Ectodermal cell (in vitro differentiated cells): ENCODE results near the gene FIG4.
A peak's percentile ranks its signal among the peaks of the same experiment; 100 is the strongest.
"Not testable (repeated sequence)": the region's sequence is repeated elsewhere in the genome, so short reads cannot be mapped to it uniquely, and the experiment has no call there.

ENCODE experiments used
- H3K27ac ChIP-seq: 2 replicates; pipeline ENCODE4 v1.7.0; 2013; ENCODE audit warnings: mild to moderate bottlenecking, low read depth, low read length; ENCODE audit not compliant: insufficient read depth, poor library complexity, severe bottlenecking
- H3K27me3 ChIP-seq: 2 replicates; pipeline ENCODE4 v1.7.0; 2013; ENCODE audit warnings: mild to moderate bottlenecking, low read length; ENCODE audit not compliant: insufficient read depth, control insufficient read depth, poor library complexity, severe bottlenecking
- H3K36me3 ChIP-seq: one replicate; pipeline ENCODE4 v1.7.0; 2013; ENCODE audit warnings: low read length; ENCODE audit not compliant: control insufficient read depth, insufficient read depth
- H3K4me1 ChIP-seq: one replicate; pipeline ENCODE4 v1.7.0; 2013; ENCODE audit warnings: low read length; ENCODE audit not compliant: control insufficient read depth, insufficient read depth
- H3K4me3 ChIP-seq: 2 replicates; pipeline ENCODE4 v1.7.0; 2013; ENCODE audit warnings: low read depth, low read length, control low read depth; ENCODE audit not compliant: insufficient read depth
- H3K9me3 ChIP-seq: 2 replicates; pipeline ENCODE4 v1.7.0; 2013; ENCODE audit warnings: mild to moderate bottlenecking, low read length, moderate library complexity; ENCODE audit not compliant: control insufficient read depth
- WGBS, 2 experiments: methylation state at CpG; one replicate each; pipeline ENCODE4 v1.1.7; 2013; ENCODE audit warnings: missing lambda C conversion rate in 2 of 2; 5-methylcytosine and 5-hydroxymethylcytosine counted together

The FIG4 gene

DNA sequence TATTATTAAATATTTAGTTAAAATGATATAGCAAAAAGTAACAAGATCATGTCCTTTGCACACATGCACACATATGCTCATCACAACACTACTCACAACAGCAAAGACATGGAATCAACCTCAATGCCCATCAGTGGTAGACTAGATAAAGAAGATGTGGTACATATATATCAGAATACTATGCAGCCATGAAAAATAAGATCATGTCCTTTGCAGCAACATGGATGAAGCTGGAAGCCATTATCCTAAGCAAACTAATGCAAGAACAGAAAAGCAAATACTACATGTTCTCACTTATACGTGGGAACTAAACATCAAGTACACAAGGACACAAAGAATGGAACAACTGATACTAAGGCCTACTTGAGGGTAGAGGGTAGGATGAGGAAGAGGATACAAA lies 14.4 kb upstream of the FIG4 start:
- Histone ChIP-seq H3K4me1 (no peaks in the 10 kb centered on the region), H3K9me3 (no peaks in the 10 kb centered on the region), H3K4me3 (no peak overlapping the region), H3K27me3 (no peaks in the 10 kb centered on the region), H3K27ac (no peak overlapping the region), H3K36me3 (no peaks in the 10 kb centered on the region)
- 80 to 92% methylated on average over 1 of the region's 1 CpG for WGBS, 2 experiments

DNA sequence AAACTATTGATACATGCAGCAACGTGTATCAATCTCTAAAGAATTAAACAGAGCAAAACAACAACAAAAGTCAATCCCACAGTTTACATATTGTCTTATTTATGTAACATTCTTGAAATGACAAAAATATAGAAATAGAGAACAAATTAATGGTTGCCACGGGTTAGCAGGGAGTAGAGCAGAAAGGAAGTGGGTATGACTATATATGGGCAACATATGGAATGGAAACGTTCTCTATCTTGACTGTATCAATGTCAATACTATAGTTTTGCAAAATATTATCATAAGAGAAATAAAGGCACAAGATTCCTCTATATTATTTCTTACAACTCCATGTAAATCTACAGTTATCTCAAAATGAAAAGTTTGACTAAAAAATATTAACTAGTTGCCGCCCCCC lies 12.9 kb upstream of the FIG4 start:
- no peak overlapping the region for H3K27ac ChIP-seq
- no peaks in the 10 kb centered on the region for H3K4me1 ChIP-seq

DNA sequence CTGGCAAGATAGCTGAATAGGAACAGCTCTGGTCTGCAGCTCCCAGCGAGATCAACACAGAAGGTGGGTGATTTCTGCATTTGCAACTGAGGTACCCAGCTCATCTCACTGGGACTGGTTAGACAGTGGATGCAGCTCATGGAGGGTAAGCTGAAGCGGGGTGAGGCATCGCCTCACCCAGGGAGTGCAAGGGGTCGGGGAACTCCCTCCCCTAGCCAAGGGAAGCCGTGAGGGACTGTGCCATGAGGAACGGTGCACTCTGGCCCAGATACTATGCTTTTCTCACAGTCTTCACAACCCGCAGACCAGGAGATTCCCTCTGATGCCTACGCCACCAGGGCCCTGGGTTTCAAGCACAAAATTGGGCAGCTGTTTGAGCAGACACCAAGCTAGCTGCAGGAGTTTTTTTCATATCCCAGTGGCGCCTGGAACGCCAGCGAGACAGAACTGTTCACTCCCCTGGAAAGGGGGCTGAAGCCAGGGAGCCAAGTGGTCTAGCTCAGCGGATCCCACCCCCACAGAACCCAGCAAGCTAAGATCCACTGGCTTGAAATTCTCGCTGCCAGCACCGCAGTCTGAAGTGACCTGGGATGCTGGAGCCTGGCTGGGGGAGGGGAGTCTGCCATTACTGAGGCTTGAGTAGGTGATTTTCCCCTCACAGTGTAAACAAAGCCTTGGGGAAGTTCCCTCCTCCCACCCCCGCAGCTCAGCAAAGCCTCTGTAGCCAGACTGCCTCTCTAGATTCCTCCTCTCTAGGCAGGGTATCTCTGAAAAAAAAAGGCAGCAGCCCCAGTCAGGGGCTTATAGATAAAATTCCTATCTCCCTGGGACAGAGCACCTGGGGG lies 12.2 kb upstream of the FIG4 start:
- H3K9me3 ChIP-seq, H3K4me3 ChIP-seq, H3K36me3 ChIP-seq, H3K4me1 ChIP-seq, H3K27me3 ChIP-seq: not testable (repeated sequence)
- H3K27ac ChIP-seq, result peak overlapping the region; percentile 76
- WGBS, 2 experiments, result 47 to 56% methylated on average over 15 of the region's 15 CpGs

More for the DNA sequence above, 12.9 kb upstream of the FIG4 start:
- no peaks in the 10 kb centered on the region for H3K27me3 ChIP-seq
- H3K4me3 ChIP-seq, result no peak overlapping the region
- 90 to 97% methylated on average over 2 to 3 of the region's 4 CpGs for WGBS, 2 experiments
- H3K36me3 ChIP-seq, result no peaks in the 10 kb centered on the region
- no peaks in the 10 kb centered on the region for H3K9me3 ChIP-seq

DNA sequence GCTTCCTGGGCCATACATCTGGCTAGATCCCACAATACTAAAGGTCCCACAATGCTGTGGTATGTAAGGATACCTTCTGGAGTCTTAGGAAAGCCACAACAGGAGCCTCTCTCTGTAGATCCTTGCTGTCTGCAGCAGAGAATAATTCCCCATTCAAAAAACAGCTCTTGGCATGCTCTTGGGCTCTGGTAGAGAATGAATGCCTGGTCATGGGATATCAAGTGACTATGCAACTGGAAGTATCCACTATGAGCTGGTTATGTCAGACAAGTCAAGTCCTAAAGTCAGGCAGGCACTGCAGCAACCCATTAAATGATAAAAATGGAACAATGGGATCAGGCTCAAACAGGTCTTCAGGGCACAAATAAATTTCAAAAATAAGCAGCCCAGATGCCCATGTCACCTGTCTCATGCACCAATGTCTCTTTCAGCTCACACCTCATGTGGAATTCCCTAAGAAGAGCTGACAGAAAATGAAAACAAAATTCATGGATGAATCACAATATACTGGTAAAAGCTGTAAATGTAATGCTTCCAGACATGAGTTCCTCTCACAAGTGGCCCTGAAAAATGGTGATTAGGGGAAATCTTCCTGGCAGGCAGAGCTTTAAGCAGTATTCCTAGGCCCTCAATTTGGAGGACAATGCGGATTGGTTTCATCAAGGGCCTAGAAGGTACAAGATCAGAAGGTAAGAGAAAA lies 4.4 kb upstream of the FIG4 start:
- Histone ChIP-seq H3K4me1 (no peaks in the 10 kb centered on the region), H3K27me3 (peaks cover 3% of the 10 kb centered on the region), H3K4me3 (no peak overlapping the region), H3K36me3 (no peaks in the 10 kb centered on the region), H3K27ac (no peak overlapping the region), H3K9me3 (no peaks in the 10 kb centered on the region)
- WGBS, 2 experiments, result 96 to 100% methylated on average over 1 of the region's 1 CpG

DNA sequence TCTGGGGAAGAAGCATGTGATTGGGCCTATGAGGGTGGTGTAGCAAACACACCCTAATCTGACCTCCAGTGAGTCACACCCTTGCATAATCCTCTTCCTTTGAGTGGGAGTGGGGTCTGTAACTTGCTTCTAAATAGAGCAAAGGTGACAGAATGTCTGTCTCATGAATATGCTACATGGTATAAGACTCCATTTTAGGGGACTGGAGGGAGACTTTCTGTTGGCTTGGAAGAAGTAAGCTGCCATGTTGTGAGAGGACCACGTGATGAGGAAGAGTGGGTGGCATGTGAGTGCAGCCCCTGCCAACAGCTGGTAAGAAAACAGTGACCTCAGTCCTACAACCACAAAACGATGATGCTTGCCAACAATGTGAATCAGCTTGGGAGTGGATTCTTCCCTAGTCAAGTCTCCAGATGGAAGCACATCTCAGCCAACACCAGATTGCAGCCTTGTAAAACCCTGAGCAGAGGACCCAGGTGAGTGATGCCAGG lies 3.8 kb upstream of the FIG4 start:
- no peak overlapping the region for H3K4me3 ChIP-seq
- no peaks in the 10 kb centered on the region for H3K36me3 ChIP-seq
- no peaks in the 10 kb centered on the region for H3K9me3 ChIP-seq
- H3K27me3 ChIP-seq, result peaks cover 3% of the 10 kb centered on the region
- 80 to 87% methylated on average over 2 of the region's 2 CpGs for WGBS, 2 experiments
- no peak overlapping the region for H3K27ac ChIP-seq
- no peaks in the 10 kb centered on the region for H3K4me1 ChIP-seq

DNA sequence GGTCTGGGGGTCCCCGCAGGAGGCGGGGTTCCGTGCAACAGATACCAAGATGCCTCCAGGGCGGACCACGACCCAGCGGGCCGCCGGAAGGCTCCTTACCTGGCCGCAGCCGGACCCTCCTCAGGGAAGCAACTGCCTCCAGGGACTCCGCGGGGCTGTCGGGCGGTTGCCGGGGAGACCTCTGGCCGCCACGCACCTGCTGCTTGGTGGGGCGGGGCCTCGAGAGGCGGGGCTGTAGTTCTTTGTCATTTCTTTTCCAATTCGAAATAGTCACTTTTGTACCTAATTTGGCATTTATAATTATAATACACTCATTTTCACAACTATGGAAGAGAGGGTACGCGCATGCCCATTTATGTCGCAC lies 741 bp upstream of the FIG4 start:
- no peaks in the 10 kb centered on the region for H3K36me3 ChIP-seq
- peaks cover 3% of the 10 kb centered on the region for H3K27me3 ChIP-seq
- H3K9me3 ChIP-seq, result no peaks in the 10 kb centered on the region
- no peaks in the 10 kb centered on the region for H3K4me1 ChIP-seq
- peak overlapping the region; percentile 95 for H3K27ac ChIP-seq
- peak overlapping the region; percentile 95 for H3K4me3 ChIP-seq
- 0 to 1% methylated on average over 24 of the region's 24 CpGs for WGBS, 2 experiments

DNA sequence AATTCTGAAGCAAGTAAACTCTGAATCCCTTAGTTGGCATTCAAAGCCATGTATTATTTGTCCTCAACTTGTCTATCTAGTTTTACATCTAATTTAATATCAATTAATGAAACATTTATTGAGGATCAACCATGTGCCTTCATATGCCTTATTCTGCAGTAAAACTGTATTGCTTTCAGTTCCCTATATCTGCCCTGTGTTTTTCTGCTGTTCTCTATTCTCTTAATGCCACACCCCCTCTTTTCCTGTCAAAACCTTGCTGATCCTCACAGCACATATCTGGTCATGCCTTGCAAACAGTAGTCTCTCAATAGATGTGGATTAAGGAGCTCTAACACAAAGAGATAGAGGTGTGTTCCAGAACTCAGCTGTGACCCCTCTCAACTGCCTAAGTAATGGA lies 2.0 kb downstream of the FIG4 start:
- H3K4me1 ChIP-seq, result no peaks in the 10 kb centered on the region
- no peak overlapping the region for H3K4me3 ChIP-seq
- no peak overlapping the region for H3K27ac ChIP-seq
- H3K36me3 ChIP-seq, result no peaks in the 10 kb centered on the region
- no peaks in the 10 kb centered on the region for H3K9me3 ChIP-seq
- peaks cover 3% of the 10 kb centered on the region for H3K27me3 ChIP-seq

DNA sequence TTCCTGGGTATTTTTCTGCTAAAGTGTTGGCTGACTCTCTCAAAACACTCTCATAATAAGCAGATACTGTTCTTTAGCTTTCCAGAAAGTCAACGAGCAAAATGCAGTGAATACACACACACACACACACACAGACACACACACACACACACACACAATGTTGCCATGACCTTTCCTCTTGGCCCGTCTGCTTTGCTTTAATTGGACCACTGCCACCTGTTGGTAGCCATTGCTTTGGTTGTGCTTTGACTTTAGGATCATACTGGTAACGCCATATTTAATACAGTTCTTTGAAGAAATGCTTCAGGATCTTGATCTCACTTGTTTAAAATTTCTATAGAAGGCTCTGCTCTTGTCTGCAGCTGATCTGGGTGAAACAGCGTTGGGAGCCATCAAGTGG lies 4.4 kb downstream of the FIG4 start:
- Histone ChIP-seq H3K9me3 (no peaks in the 10 kb centered on the region), H3K27me3 (no peaks in the 10 kb centered on the region), H3K27ac (no peak overlapping the region), H3K4me3 (no peak overlapping the region), H3K4me1 (no peaks in the 10 kb centered on the region), H3K36me3 (no peaks in the 10 kb centered on the region)
- WGBS, 2 experiments, result 80 to 87% methylated on average over 4 of the region's 4 CpGs

DNA sequence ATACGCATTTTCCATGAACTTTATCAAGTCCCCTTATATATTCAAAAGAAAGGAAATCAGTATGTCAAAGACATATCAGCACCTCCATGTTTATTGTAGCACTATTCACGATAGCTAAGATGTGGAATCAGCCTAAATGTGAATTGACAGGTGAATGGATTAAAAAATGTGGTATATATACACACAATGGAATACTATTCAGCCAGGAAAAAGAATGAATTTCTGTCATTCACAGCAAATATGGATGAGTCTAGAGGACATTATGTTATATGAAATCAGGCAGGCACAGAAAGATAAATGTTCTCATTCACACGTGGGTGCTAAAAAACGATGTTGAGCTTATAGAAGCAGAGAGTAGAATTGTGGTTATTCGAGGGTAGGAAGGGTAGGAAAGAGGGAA lies 5.3 kb downstream of the FIG4 start:
- Histone ChIP-seq H3K27ac (no peak overlapping the region), H3K36me3 (no peaks in the 10 kb centered on the region), H3K4me1 (no peaks in the 10 kb centered on the region), H3K9me3 (no peaks in the 10 kb centered on the region), H3K27me3 (no peaks in the 10 kb centered on the region), H3K4me3 (no peak overlapping the region)
- 89 to 97% methylated on average over 4 to 5 of the region's 5 CpGs for WGBS, 2 experiments

DNA sequence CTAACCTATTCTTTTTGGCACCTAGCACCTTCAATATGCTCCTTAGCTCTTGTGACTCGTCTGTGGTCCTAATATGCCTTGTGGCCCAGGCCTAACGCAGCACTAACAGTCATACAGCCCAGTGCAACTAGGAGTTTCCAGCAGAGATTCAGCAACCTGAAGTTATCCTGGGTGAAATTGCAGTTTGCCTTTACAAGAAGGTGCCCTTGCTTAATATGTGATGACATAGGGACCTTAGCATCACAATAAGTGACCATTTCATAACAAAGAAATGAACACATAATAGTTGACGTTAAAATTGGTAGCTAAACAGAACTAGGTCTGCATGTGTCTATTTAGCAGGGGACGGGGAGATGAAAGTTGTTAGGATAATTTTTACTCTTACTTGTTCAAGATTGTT lies 10.1 kb downstream of the FIG4 start:
- H3K27ac ChIP-seq, result no peak overlapping the region
- WGBS, 2 experiments, result 91 to 93% methylated on average over 4 of the region's 4 CpGs
- H3K4me3 ChIP-seq, result no peak overlapping the region
- H3K4me1 ChIP-seq, result no peaks in the 10 kb centered on the region
- no peaks in the 10 kb centered on the region for H3K9me3 ChIP-seq
- no peaks in the 10 kb centered on the region for H3K27me3 ChIP-seq
- no peaks in the 10 kb centered on the region for H3K36me3 ChIP-seq
